GM23338 (cell line): ENCODE data around the gene SEMA3E.

Source experiments
- CREB1 ChIP-seq: fragments of 250-450 bp; sonication (Bioruptor Pico); IDR thresholded peaks from 2 replicates; pipeline ENCODE4 v1.5.0; 2020; ENCODE audit warnings: low read depth, mild to moderate bottlenecking, moderate library complexity
- CTCF ChIP-seq, 2 experiments: fragments of 200-600 bp in 1 of 2; sonication (generic) in 1 of 2; conservative IDR thresholded peaks; 2 replicates each; pipeline versions ENCODE4 v1.5.1 to v1.6.1; 2016 to 2017; ENCODE audit warnings: antibody characterized with exemption in 2 of 2, low read depth in 2 of 2, mild to moderate bottlenecking in 2 of 2, moderate library complexity in 1 of 2
- ETS1 ChIP-seq: IDR thresholded peaks from 2 replicates; pipeline ENCODE4 v1.6.1; 2016; ENCODE audit warnings: antibody characterized with exemption
- EZH2 ChIP-seq: fragments of 200-600 bp; sonication (generic); IDR thresholded peaks from one replicate; pipeline ENCODE4 v1.8.0; 2017; ENCODE audit warnings: antibody characterized with exemption, mild to moderate bottlenecking, low read depth; ENCODE audit not compliant: unreplicated experiment
- EZH2phosphoT487 ChIP-seq: fragments of 200-600 bp; sonication (generic); IDR thresholded peaks from one replicate; pipeline ENCODE4 v1.8.1; 2018; ENCODE audit warnings: antibody characterized with exemption; ENCODE audit not compliant: unreplicated experiment
- JUNB ChIP-seq: IDR thresholded peaks from one replicate; pipeline ENCODE4 v1.6.1; 2016; ENCODE audit warnings: antibody characterized with exemption; ENCODE audit not compliant: unreplicated experiment
- NANOG ChIP-seq: IDR thresholded peaks from 2 replicates; pipeline ENCODE4 v1.6.1; 2016; ENCODE audit warnings: antibody characterized with exemption, borderline replicate concordance
- POLR2AphosphoS5 ChIP-seq: IDR thresholded peaks from 2 replicates; pipeline ENCODE4 v1.6.1; 2016; ENCODE audit warnings: antibody characterized with exemption, low read depth
- REST ChIP-seq: IDR thresholded peaks from one replicate; pipeline ENCODE4 v1.6.1; 2018; ENCODE audit warnings: antibody characterized with exemption; ENCODE audit not compliant: unreplicated experiment
- STAT1 ChIP-seq: IDR thresholded peaks from one replicate; pipeline ENCODE4 v1.6.1; 2016; ENCODE audit warnings: antibody characterized with exemption; ENCODE audit not compliant: unreplicated experiment
- ZNF114 ChIP-seq: fragments of 250-450 bp; sonication (Bioruptor Pico); IDR thresholded peaks from 2 replicates; pipeline ENCODE4 v1.5.0; 2020; ENCODE audit warnings: mild to moderate bottlenecking, moderate library complexity
- ZNF331 ChIP-seq: fragments of 250-450 bp; sonication (Bioruptor Pico); IDR thresholded peaks from 2 replicates; pipeline ENCODE4 v1.5.0; 2020; ENCODE audit warnings: low read depth, mild to moderate bottlenecking, moderate library complexity

- TF ChIP-seq CTCF (conservative IDR thresholded peaks at IDR 0.05; ENCODE audit: low read depth in 2 of 2) (no peak), EZH2 (no peak), JUNB (no peak), ZNF114 (CRISPR knock-in tag) (no peak), POLR2AphosphoS5 (no peak), EZH2phosphoT487 (no peak), REST (no peak), ETS1 (no peak), CREB1 (CRISPR knock-in tag) (no peak), NANOG (no peak), STAT1 (no peak), ZNF331 (CRISPR knock-in tag) (no peak)
Observed at GRCh38 chr7:83355143-83355542, 293.8 kb downstream of the SEMA3E start.
